Panc1 (cell line): ENCODE measurements around the gene NPAS1. TPM values are rescaled to one million over a fixed set of nuclear protein-coding genes. Genes with fewer than 3 reads are reported as not detected.

Experiments used
- ATAC-seq: fragments of 200-7000 bp; cut with Tn5 transposase; 2 replicates; pipeline ENCODE4 v1.9.1; 2020; ENCODE audit warnings: mild to moderate bottlenecking, moderate library complexity
- BruUV-seq: library from RNA; stranded (reverse); fragments of 400-500 nt; replicated peaks from 2 replicates; lab custom pipeline; 2021; lab: Mats Ljungman, UMichigan
- CTCF ChIA-PET: fragments of 300-600 bp; sonication (Branson Sonifier 250); formaldehyde crosslinking; loops from one replicate; lab custom pipeline; 2022; ENCODE audit warnings: antibody characterized with exemption; lab: Charles Lee
- POLR2A ChIA-PET: fragments of 300-600 bp; sonication (Branson Sonifier 250); formaldehyde crosslinking; loops from one replicate; lab custom pipeline; 2022; ENCODE audit warnings: antibody characterized with exemption; lab: Charles Lee
- DNase-seq: peaks from one replicate; pipeline ENCODE4 v3.0.0-alpha.2; 2010; ENCODE audit warnings: low read depth, low spot score
- H3K27ac ChIP-seq: 2 replicates; pipeline ENCODE4 v1.5.1; 2011; ENCODE audit warnings: mild to moderate bottlenecking, low read length, inconsistent platforms
- H3K27me3 ChIP-seq: fragments of 200-500 bp; sonication (Bioruptor generic); 2 replicates; pipeline ENCODE4 v1.6.0; 2014; ENCODE audit warnings: low read length, inconsistent platforms; ENCODE audit not compliant: control insufficient read depth, insufficient read depth
- H3K36me3 ChIP-seq: fragments of 200-500 bp; sonication (Bioruptor generic); 2 replicates; pipeline ENCODE4 v1.5.1; 2014; ENCODE audit warnings: inconsistent platforms, mild to moderate bottlenecking, low read length, moderate library complexity; ENCODE audit not compliant: control insufficient read depth, insufficient read depth
- H3K4me1 ChIP-seq: 2 replicates; pipeline ENCODE4 v1.5.1; 2011; ENCODE audit warnings: inconsistent platforms, mild to moderate bottlenecking, low read length, moderate library complexity; ENCODE audit not compliant: control insufficient read depth, insufficient read depth
- H3K4me3 ChIP-seq, 2 experiments: 2 replicates each; pipeline ENCODE4 v1.5.1; 2011 to 2012; ENCODE audit warnings: low read depth in 2 of 2, low read length in 2 of 2, mild to moderate bottlenecking in 2 of 2, inconsistent platforms in 1 of 2, moderate library complexity in 1 of 2
- H3K9me3 ChIP-seq: fragments of 200-500 bp; sonication (Bioruptor generic); 2 replicates; pipeline ENCODE4 v1.5.1; 2014; ENCODE audit warnings: low read depth, mild to moderate bottlenecking, inconsistent platforms, low read length, moderate library complexity; ENCODE audit not compliant: control insufficient read depth, insufficient read depth
- POLR2AphosphoS5 ChIP-seq: IDR thresholded peaks from 2 replicates; pipeline ENCODE4 v1.6.1; 2012; ENCODE audit warnings: mild to moderate bottlenecking, low read depth, low read length, moderate library complexity
- REST ChIP-seq, 2 experiments: IDR thresholded peaks; 2 replicates each; pipeline ENCODE4 v1.6.1; 2011 to 2012; ENCODE audit warnings: low read depth in 2 of 2, control low read depth in 1 of 2, low read length in 1 of 2, mild to moderate bottlenecking in 1 of 2, moderate library complexity in 1 of 2; ENCODE audit not compliant: insufficient read depth in 1 of 2
- SIN3A ChIP-seq: IDR thresholded peaks from 2 replicates; pipeline ENCODE4 v1.6.1; 2012; ENCODE audit warnings: low read depth, mild to moderate bottlenecking, low read length, moderate library complexity, borderline replicate concordance; ENCODE audit not compliant: insufficient read depth
- TCF7L2 ChIP-seq: IDR thresholded peaks from 2 replicates; pipeline ENCODE4 v1.6.1; 2011; ENCODE audit warnings: mild to moderate bottlenecking, low read depth, low read length, inconsistent platforms
- in situ Hi-C: cut with HindIII; loops from 2 replicates; pipeline ENCODE4 v1.10.0; 2016; ENCODE audit warnings: low sequenced_read_pairs, low pct_unique_long_range_greater_than_20kb
- intact Hi-C: fragments of 100-400 bp; cut with micrococcal nuclease; formaldehyde crosslinking; loops from one replicate; pipeline ENCODE4 v1.10.0; 2022; ENCODE audit not compliant: unreplicated experiment
- total RNA-seq: library from RNA; stranded (reverse); gene quantifications from one replicate; pipeline ENCODE4 v1.2.1, GENCODE V29; 2021; ENCODE audit not compliant: unreplicated experiment
- TF ChIP-seq, protein P1 (sequence below): fragments of 450-650 bp; IDR thresholded peaks from 2 replicates; pipeline ENCODE4 v1.5.1; 2017; ENCODE audit warnings: mild to moderate bottlenecking

The NPAS1 gene
- total RNA-seq, 1 experiment from 2014 or later = 3.6 TPM

DNA sequence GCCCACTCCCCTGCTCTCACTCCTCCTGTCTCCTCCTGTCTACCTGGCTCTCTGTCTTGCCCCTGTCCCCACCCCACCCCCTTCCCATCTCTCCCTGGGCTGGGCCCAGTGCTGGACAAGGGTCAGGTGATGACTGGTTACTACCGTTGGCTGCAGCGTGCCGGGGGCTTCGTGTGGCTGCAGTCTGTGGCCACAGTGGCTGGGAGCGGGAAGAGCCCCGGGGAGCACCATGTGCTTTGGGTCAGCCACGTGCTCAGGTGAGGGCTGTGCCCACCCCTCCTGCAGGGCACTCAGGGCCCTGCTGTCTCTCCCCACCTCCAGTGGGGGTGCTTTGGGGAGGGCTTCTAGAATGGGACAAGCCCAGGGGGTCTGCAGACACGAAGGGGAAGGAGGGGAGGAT lies 21.2 kb downstream of the NPAS1 start:
- CTCF ChIA-PET = no interaction called here

DNA sequence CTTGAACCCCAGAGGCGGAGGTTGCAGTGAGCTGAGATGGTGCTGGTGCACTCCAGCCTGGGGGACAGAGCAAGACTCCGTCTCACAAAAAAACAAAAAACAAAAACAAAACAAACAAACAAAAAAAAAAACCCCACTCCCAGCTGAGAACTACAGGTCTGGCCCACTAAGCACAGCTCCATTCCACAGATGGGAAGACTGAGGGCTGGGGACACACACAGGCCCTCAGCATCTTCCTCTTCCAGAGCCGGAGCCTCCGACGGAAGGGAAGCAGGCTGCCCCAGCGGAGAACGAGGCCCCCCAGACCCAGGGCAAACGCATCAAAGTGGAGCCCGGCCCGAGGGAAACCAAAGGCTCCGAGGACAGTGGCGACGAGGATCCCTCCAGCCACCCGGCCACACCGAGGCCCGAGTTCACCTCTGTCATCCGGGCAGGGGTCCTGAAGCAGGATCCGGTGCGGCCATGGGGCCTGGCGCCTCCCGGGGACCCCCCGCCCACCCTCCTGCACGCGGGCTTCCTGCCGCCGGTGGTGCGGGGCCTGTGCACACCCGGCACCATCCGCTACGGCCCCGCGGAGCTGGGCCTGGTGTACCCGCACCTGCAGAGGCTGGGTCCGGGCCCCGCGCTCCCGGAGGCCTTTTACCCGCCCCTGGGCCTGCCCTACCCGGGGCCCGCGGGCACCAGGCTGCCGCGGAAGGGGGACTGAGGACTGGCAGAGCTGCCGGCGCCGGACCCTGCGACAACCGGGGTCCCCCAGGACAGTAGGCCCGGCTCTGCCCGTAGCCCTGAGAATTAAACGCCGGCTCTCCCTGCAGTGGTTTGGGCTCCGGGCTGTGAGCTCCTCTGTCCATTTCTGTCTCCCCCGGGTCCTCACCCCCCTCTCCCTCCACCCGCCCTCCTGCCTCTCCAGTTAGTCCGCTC lies 25.6 kb downstream of the NPAS1 start:
- DNase-seq (no peak), ATAC-seq (no peak)
- Histone ChIP-seq H3K27ac (no peak overlapping the region), H3K4me3 (no peak overlapping the region), H3K27me3 (no peaks in the 10 kb centered on the region), H3K36me3 (no peaks in the 10 kb centered on the region; the same call in 1 of the 2 replicates), H3K9me3 (no peaks in the 10 kb centered on the region), H3K4me1 (no peaks in the 10 kb centered on the region)
- POLR2A ChIA-PET = no interaction called here
- CTCF ChIA-PET = no interaction called here
- no TSS peak for BruUV-seq
- in situ Hi-C loops = no loop called here
- TF ChIP-seq TCF7L2 (no peak), REST (IDR thresholded peaks at IDR 0.05; ENCODE audit: insufficient read depth in 1 of 2, low read depth in 2 of 2, low read length in 1 of 2) (no peak), POLR2AphosphoS5 (no peak)
- TF ChIP-seq, protein P1, sequence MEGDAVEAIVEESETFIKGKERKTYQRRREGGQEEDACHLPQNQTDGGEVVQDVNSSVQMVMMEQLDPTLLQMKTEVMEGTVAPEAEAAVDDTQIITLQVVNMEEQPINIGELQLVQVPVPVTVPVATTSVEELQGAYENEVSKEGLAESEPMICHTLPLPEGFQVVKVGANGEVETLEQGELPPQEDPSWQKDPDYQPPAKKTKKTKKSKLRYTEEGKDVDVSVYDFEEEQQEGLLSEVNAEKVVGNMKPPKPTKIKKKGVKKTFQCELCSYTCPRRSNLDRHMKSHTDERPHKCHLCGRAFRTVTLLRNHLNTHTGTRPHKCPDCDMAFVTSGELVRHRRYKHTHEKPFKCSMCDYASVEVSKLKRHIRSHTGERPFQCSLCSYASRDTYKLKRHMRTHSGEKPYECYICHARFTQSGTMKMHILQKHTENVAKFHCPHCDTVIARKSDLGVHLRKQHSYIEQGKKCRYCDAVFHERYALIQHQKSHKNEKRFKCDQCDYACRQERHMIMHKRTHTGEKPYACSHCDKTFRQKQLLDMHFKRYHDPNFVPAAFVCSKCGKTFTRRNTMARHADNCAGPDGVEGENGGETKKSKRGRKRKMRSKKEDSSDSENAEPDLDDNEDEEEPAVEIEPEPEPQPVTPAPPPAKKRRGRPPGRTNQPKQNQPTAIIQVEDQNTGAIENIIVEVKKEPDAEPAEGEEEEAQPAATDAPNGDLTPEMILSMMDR = no peak
- intact Hi-C loops = loop anchor here (10.0 kb wide), 1 partner anchor 180 kb away; no protein-coding TSS in a partner anchor

More for the DNA sequence above, 21.2 kb downstream of the NPAS1 start:
- no peaks in the 10 kb centered on the region for H3K36me3 ChIP-seq
- H3K27ac ChIP-seq = no peak overlapping the region
- H3K4me3 ChIP-seq = no peak overlapping the region
- intact Hi-C loops = loop anchor here (10.0 kb wide), 1 partner anchor 184 kb away; no protein-coding TSS in a partner anchor
- no TSS peak for BruUV-seq
- TF ChIP-seq POLR2AphosphoS5 = no peak
- TF ChIP-seq, protein P1 = no peak
- TF ChIP-seq SIN3A = no peak
- no peak for TF ChIP-seq REST (IDR thresholded peaks at IDR 0.05; ENCODE audit: insufficient read depth in 1 of 2, low read depth in 2 of 2, low read length in 1 of 2)
- TF ChIP-seq TCF7L2 = no peak
- in situ Hi-C loops = no loop called here
- H3K27me3 ChIP-seq = no peaks in the 10 kb centered on the region
- POLR2A ChIA-PET = no interaction called here
- ATAC-seq (no peak), DNase-seq (no peak)
- H3K9me3 ChIP-seq = no peaks in the 10 kb centered on the region
- peaks cover 10% of the 10 kb centered on the region for H3K4me1 ChIP-seq
